ENCODE results near the gene SORCS3. TPM values are rescaled to one million over a fixed set of nuclear protein-coding genes. Genes with fewer than 3 reads are reported as not detected.

The SORCS3 gene
- total and polyA plus RNA-seq, 2 donors (not counting 1 experiment from before 2014, with no cell fraction given) = not detected

DNA sequence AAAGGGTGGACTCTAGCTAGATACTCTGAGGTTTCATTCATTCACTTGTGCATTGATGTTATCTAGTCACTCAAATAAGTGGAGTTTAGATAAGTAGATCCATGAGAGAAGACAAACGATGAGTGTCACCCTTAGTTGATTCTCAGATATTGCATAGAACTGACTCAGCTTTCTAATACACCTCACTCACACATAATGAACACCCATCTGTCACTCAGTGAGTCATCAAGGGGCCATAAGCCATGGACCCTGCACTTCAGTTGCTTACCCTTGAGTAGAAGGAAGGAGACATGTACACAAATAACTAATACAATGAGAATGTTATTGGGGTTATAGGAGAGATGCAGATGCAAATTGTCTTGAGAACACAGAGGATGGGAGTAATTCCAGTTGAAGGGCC, 163.8 kb downstream of the SORCS3 start:
- ChIA-PET POLR2A (no interaction called here), CTCF (no interaction called here)
- H3K27ac Mint-ChIP-seq = no peak overlapping the region
- H3K9me3 Mint-ChIP-seq (ENCODE audit: insufficient read depth) = no peaks in the 10 kb centered on the region
- Histone ChIP-seq H3K27ac (ENCODE audit: low read length in 2 of 2) (no peak overlapping the region), H3K36me3 (replicated peaks in 1 of 2; ENCODE audit: control extremely low read depth in 1 of 2, control insufficient read depth in 1 of 2, extremely low read depth in 1 of 2, insufficient read depth in 2 of 2, low read length in 1 of 2) (no peaks in the 10 kb centered on the region), H3K79me2 (ENCODE audit: control insufficient read depth, insufficient read depth, low read length) (no peaks in the 10 kb centered on the region), H3K4me1 (ENCODE audit: control insufficient read depth in 2 of 2, insufficient read depth in 2 of 2, low read length in 2 of 2) (no peaks in the 10 kb centered on the region), H3K9ac (ENCODE audit: low read length) (no peak overlapping the region), H3K9me3 (ENCODE audit: control extremely low read depth in 1 of 3, control insufficient read depth in 2 of 3, insufficient read depth in 1 of 3, low read length in 2 of 3) (no peaks in the 10 kb centered on the region), H3K4me2 (replicated peaks; ENCODE audit: low read depth, low read length, poor library complexity, severe bottlenecking) (no peak overlapping the region), H4K20me1 (ENCODE audit: control insufficient read depth, insufficient read depth, low read length, poor library complexity, severe bottlenecking) (no peaks in the 10 kb centered on the region), H3K27me3 (replicated peaks in 1 of 4; ENCODE audit: control extremely low read depth in 1 of 4, control insufficient read depth in 3 of 4, insufficient read depth in 4 of 4, low read length in 3 of 4) (no peaks in the 10 kb centered on the region), H2AFZ (ENCODE audit: insufficient read depth, low read depth, low read length, poor library complexity, severe bottlenecking) (no peak overlapping the region), H3K4me3 (ENCODE audit: control extremely low read depth in 1 of 5, extremely low read depth in 1 of 5, insufficient read depth in 1 of 5, low read depth in 2 of 5, low read length in 4 of 5) (no peak overlapping the region)
- intact Hi-C loops (cut with micrococcal nuclease) = no loop called here
- no peak for ATAC-seq (ENCODE audit: low read depth)
- no peak for DNase-seq
- WGBS (ENCODE audit: insufficient coverage) = no CpG with 5 or more reads among the region's 1 CpG
- TF ChIP-seq, protein P1, sequence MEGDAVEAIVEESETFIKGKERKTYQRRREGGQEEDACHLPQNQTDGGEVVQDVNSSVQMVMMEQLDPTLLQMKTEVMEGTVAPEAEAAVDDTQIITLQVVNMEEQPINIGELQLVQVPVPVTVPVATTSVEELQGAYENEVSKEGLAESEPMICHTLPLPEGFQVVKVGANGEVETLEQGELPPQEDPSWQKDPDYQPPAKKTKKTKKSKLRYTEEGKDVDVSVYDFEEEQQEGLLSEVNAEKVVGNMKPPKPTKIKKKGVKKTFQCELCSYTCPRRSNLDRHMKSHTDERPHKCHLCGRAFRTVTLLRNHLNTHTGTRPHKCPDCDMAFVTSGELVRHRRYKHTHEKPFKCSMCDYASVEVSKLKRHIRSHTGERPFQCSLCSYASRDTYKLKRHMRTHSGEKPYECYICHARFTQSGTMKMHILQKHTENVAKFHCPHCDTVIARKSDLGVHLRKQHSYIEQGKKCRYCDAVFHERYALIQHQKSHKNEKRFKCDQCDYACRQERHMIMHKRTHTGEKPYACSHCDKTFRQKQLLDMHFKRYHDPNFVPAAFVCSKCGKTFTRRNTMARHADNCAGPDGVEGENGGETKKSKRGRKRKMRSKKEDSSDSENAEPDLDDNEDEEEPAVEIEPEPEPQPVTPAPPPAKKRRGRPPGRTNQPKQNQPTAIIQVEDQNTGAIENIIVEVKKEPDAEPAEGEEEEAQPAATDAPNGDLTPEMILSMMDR (IDR thresholded peaks at IDR 0.05) = no peak
- no peak for TF ChIP-seq EZH2 (IDR thresholded peaks at IDR 0.05; ENCODE audit: borderline replicate concordance, insufficient read depth, low read depth, low read length, poor library complexity, severe bottlenecking)
- H3K4me1 Mint-ChIP-seq = no peaks in the 10 kb centered on the region
- no peak overlapping the region for H3K4me3 Mint-ChIP-seq
- no peaks in the 10 kb centered on the region for H3K27me3 Mint-ChIP-seq

DNA sequence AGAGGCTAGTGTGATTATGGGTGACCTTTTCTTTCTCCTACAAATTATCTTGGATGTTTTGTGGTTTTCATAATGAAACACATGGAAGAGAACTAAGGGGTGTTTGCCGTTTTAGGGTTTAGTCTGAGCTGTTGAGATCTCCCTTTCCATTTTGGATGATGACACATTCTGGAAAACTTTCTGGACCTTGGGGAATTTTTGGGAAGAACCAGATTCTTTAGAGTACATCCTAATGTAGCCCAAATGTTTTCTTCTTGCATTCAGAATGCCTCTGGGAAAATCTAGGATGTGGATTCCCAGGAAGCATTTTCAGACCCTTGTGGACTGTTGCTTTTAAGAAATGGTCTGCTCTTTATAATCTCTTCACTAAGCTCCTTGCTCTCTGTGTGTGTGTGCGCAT, 165.7 kb downstream of the SORCS3 start:
- Histone ChIP-seq H3K27ac (ENCODE audit: low read length in 2 of 2) (no peak overlapping the region), H2AFZ (ENCODE audit: insufficient read depth, low read depth, low read length, poor library complexity, severe bottlenecking) (no peak overlapping the region), H3K4me1 (ENCODE audit: control insufficient read depth in 2 of 2, insufficient read depth in 2 of 2, low read length in 2 of 2) (no peaks in the 10 kb centered on the region), H3K79me2 (ENCODE audit: control insufficient read depth, insufficient read depth, low read length) (no peaks in the 10 kb centered on the region), H3K9me3 (ENCODE audit: control extremely low read depth in 1 of 3, control insufficient read depth in 2 of 3, insufficient read depth in 1 of 3, low read length in 2 of 3) (no peaks in the 10 kb centered on the region), H3K36me3 (replicated peaks in 1 of 2; ENCODE audit: control extremely low read depth in 1 of 2, control insufficient read depth in 1 of 2, extremely low read depth in 1 of 2, insufficient read depth in 2 of 2, low read length in 1 of 2) (no peaks in the 10 kb centered on the region), H3K4me3 (ENCODE audit: control extremely low read depth in 1 of 5, extremely low read depth in 1 of 5, insufficient read depth in 1 of 5, low read depth in 2 of 5, low read length in 4 of 5) (no peak overlapping the region), H3K9ac (ENCODE audit: low read length) (no peak overlapping the region), H3K27me3 (replicated peaks in 1 of 4; ENCODE audit: control extremely low read depth in 1 of 4, control insufficient read depth in 3 of 4, insufficient read depth in 4 of 4, low read length in 3 of 4) (no peaks in the 10 kb centered on the region), H4K20me1 (ENCODE audit: control insufficient read depth, insufficient read depth, low read length, poor library complexity, severe bottlenecking) (no peaks in the 10 kb centered on the region), H3K4me2 (replicated peaks; ENCODE audit: low read depth, low read length, poor library complexity, severe bottlenecking) (no peak overlapping the region)
- no peaks in the 10 kb centered on the region for H3K27me3 Mint-ChIP-seq
- H3K27ac Mint-ChIP-seq = no peak overlapping the region
- 89% methylated on average over 1 of the region's 2 CpGs for WGBS (ENCODE audit: insufficient coverage)
- ChIA-PET POLR2A (no interaction called here), CTCF (no interaction called here)
- intact Hi-C loops (cut with micrococcal nuclease) = no loop called here
- H3K9me3 Mint-ChIP-seq (ENCODE audit: insufficient read depth) = no peaks in the 10 kb centered on the region
- H3K4me3 Mint-ChIP-seq = no peak overlapping the region
- ATAC-seq (ENCODE audit: low read depth) (no peak), DNase-seq (no peak)
- H3K4me1 Mint-ChIP-seq = no peaks in the 10 kb centered on the region
- TF ChIP-seq EZH2 (IDR thresholded peaks at IDR 0.05; ENCODE audit: borderline replicate concordance, insufficient read depth, low read depth, low read length, poor library complexity, severe bottlenecking) = no peak
- TF ChIP-seq, protein P1 (IDR thresholded peaks at IDR 0.05) = no peak

Data from B cell (primary cell).